ENCODE results near the gene TMEM132D.

- TF ChIP-seq EP300 (conservative IDR thresholded peaks at IDR 0.05; ENCODE audit: poor library complexity, severe bottlenecking) = no peak
- TF ChIP-seq RAD21 (conservative IDR thresholded peaks at IDR 0.05) = no peak
- TF ChIP-seq, protein P1, sequence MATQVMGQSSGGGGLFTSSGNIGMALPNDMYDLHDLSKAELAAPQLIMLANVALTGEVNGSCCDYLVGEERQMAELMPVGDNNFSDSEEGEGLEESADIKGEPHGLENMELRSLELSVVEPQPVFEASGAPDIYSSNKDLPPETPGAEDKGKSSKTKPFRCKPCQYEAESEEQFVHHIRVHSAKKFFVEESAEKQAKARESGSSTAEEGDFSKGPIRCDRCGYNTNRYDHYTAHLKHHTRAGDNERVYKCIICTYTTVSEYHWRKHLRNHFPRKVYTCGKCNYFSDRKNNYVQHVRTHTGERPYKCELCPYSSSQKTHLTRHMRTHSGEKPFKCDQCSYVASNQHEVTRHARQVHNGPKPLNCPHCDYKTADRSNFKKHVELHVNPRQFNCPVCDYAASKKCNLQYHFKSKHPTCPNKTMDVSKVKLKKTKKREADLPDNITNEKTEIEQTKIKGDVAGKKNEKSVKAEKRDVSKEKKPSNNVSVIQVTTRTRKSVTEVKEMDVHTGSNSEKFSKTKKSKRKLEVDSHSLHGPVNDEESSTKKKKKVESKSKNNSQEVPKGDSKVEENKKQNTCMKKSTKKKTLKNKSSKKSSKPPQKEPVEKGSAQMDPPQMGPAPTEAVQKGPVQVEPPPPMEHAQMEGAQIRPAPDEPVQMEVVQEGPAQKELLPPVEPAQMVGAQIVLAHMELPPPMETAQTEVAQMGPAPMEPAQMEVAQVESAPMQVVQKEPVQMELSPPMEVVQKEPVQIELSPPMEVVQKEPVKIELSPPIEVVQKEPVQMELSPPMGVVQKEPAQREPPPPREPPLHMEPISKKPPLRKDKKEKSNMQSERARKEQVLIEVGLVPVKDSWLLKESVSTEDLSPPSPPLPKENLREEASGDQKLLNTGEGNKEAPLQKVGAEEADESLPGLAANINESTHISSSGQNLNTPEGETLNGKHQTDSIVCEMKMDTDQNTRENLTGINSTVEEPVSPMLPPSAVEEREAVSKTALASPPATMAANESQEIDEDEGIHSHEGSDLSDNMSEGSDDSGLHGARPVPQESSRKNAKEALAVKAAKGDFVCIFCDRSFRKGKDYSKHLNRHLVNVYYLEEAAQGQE (IDR thresholded peaks at IDR 0.05; ENCODE audit: borderline replicate concordance) = no peak
- no peak for TF ChIP-seq CTCF (IDR thresholded peaks at IDR 0.05; ENCODE audit: poor library complexity, severe bottlenecking)
- TF ChIP-seq EZH2 (IDR thresholded peaks at IDR 0.05; ENCODE audit: borderline replicate concordance, insufficient read depth, low read length, poor library complexity, severe bottlenecking) = no peak
- TF ChIP-seq TAF1 (IDR thresholded peaks at IDR 0.05; ENCODE audit: low read depth) = no peak
Measured at GRCh38 chr12:129486931-129487330, 416.9 kb downstream of the TMEM132D start.

Measured in neural cell (in vitro differentiated cells).